Sigmoid colon (tissue), 7 donors: Measurements from ENCODE around the gene OR2AE1. TPM values are rescaled to one million over a fixed set of nuclear protein-coding genes. Genes with fewer than 3 reads are reported as not detected.

ENCODE experiments used
- DNase-seq: peaks from one replicate; pipeline ENCODE4 v3.0.0-alpha.2; 2019
- H3K27ac ChIP-seq, 4 donors: fragments of 200-600 bp; sonication (generic); one replicate each; pipeline ENCODE4 v1.5.1; 2016 to 2019; ENCODE audit warnings: mild to moderate bottlenecking in 1 of 4
- H3K27me3 ChIP-seq, 3 donors: fragments of 200-600 bp; sonication (generic); one replicate each; pipeline ENCODE4 v1.5.1; 2019; ENCODE audit warnings: mild to moderate bottlenecking in 1 of 3
- H3K36me3 ChIP-seq, 4 donors: fragments of 200-600 bp; sonication (generic); one replicate each; pipeline ENCODE4 v1.5.1; 2016 to 2019
- H3K4me1 ChIP-seq, 4 donors: fragments of 200-600 bp; sonication (generic); one replicate each; pipeline ENCODE4 v1.5.1; 2017 to 2019
- H3K4me3 ChIP-seq, 4 donors: fragments of 200-600 bp; sonication (generic); one replicate each; pipeline ENCODE4 v1.5.1; 2017 to 2019; ENCODE audit warnings: mild to moderate bottlenecking in 2 of 4, moderate library complexity in 1 of 4
- H3K9me3 ChIP-seq, 4 donors: fragments of 200-600 bp in 3 of 4; sonication (generic) in 3 of 4; one replicate each; pipeline versions ENCODE4 v1.5.1 to v1.6.1; 2013 to 2019
- EP300 ChIP-seq, 4 donors: sonication (generic); formaldehyde crosslinking; IDR thresholded peaks; one replicate each; pipeline ENCODE4 v1.6.1; 2017; ENCODE audit warnings: antibody characterized with exemption in 4 of 4
- POLR2A ChIP-seq, 2 donors: fragments of 450-650 bp; IDR thresholded peaks; one replicate each; pipeline ENCODE4 v1.6.1; 2016; ENCODE audit warnings: antibody characterized with exemption in 2 of 2, mild to moderate bottlenecking in 2 of 2, moderate library complexity in 2 of 2
- POLR2AphosphoS5 ChIP-seq, 4 donors: sonication (generic); formaldehyde crosslinking; IDR thresholded peaks; one replicate each; pipeline ENCODE4 v1.6.1; 2017; ENCODE audit warnings: antibody characterized with exemption in 4 of 4
- WGBS, 2 donors: extraction: QIAGEN DNeasy Blood & Tissue Kit; methylation state at CpG; one replicate each; pipeline ENCODE4 v1.1.7; 2013; 5-methylcytosine and 5-hydroxymethylcytosine counted together
- intact Hi-C: fragments of 100-400 bp; cut with DNase I; formaldehyde crosslinking; loops from one replicate; pipeline ENCODE4 v1.15.1; 2023
- polyA plus RNA-seq, 3 donors: library from polyadenylated mRNA; stranded (reverse); fragments of 200-250 nt; gene quantifications; one replicate each; pipeline ENCODE4 v1.2.3, GENCODE V29; 2013
- total RNA-seq, 4 donors: library from RNA; depleted of rRNA; stranded (reverse); fragments of >200 nt; gene quantifications; one replicate each; pipeline ENCODE4 v1.1.0, GENCODE V29; 2016
- TF ChIP-seq, protein P1 (sequence below), 4 experiments: fragments of 450-650 bp in 3 of 4; fragments of 200-600 bp in 1 of 4; IDR thresholded peaks; one replicate each; pipeline ENCODE4 v1.5.1; 2016 to 2019; ENCODE audit warnings: antibody characterized with exemption in 4 of 4, mild to moderate bottlenecking in 3 of 4, moderate library complexity in 2 of 4
- donor health status: healthy with polysubstance abuse.
- donor health status: Bipolar disorder and iron deficiency.
- donor health status: healthy.

Gene OR2AE1, protein sequence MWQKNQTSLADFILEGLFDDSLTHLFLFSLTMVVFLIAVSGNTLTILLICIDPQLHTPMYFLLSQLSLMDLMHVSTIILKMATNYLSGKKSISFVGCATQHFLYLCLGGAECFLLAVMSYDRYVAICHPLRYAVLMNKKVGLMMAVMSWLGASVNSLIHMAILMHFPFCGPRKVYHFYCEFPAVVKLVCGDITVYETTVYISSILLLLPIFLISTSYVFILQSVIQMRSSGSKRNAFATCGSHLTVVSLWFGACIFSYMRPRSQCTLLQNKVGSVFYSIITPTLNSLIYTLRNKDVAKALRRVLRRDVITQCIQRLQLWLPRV
- total RNA-seq (not detected), polyA plus RNA-seq (under 1 TPM in 1 of 3 donors, not detected in 2; 0.06 TPM)

DNA sequence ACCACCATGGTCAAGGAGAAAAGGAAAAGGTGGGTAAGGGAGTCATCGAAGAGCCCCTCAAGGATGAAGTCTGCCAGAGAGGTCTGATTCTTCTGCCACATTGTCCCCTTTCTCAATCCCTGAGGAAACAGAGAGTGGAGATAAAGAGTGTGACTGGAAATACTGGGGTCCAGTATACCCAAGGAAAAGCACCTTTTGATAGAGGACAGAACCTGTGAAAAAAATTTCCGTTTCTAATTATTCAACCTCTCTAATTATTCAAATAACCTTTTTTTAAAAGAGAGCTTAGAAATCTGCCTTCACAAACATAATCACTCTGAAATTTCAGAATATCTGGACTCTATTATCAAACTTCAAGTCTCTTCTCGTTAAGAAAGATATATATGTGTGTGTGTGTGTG, at the start of gene OR2AE1:
TSS of gene OR2AE1 (minus strand) at position 101 of the 400 bp plus-strand sequence. CDS start at position 101, 0 bp downstream.
- TF ChIP-seq POLR2A (IDR thresholded peaks at IDR 0.05): no peak
- TF ChIP-seq, protein P1, sequence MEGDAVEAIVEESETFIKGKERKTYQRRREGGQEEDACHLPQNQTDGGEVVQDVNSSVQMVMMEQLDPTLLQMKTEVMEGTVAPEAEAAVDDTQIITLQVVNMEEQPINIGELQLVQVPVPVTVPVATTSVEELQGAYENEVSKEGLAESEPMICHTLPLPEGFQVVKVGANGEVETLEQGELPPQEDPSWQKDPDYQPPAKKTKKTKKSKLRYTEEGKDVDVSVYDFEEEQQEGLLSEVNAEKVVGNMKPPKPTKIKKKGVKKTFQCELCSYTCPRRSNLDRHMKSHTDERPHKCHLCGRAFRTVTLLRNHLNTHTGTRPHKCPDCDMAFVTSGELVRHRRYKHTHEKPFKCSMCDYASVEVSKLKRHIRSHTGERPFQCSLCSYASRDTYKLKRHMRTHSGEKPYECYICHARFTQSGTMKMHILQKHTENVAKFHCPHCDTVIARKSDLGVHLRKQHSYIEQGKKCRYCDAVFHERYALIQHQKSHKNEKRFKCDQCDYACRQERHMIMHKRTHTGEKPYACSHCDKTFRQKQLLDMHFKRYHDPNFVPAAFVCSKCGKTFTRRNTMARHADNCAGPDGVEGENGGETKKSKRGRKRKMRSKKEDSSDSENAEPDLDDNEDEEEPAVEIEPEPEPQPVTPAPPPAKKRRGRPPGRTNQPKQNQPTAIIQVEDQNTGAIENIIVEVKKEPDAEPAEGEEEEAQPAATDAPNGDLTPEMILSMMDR (IDR thresholded peaks at IDR 0.05): no peak
- TF ChIP-seq EP300 (IDR thresholded peaks at IDR 0.05): no peak
- TF ChIP-seq POLR2AphosphoS5 (IDR thresholded peaks at IDR 0.05): no peak
- no peaks in the 10 kb centered on the region for H3K9me3 ChIP-seq
- H3K36me3 ChIP-seq: no peaks in the 10 kb centered on the region
- 86 to 89% methylated on average over 3 of the region's 3 CpGs for WGBS, 2 donors
- no peaks in the 10 kb centered on the region for H3K27me3 ChIP-seq
- no peaks in the 10 kb centered on the region for H3K4me1 ChIP-seq
- no peak for DNase-seq
- H3K27ac ChIP-seq: no peak within 1 kb of the TSS
- no peak within 1 kb of the TSS for H3K4me3 ChIP-seq
- intact Hi-C loops: no loop called here

DNA sequence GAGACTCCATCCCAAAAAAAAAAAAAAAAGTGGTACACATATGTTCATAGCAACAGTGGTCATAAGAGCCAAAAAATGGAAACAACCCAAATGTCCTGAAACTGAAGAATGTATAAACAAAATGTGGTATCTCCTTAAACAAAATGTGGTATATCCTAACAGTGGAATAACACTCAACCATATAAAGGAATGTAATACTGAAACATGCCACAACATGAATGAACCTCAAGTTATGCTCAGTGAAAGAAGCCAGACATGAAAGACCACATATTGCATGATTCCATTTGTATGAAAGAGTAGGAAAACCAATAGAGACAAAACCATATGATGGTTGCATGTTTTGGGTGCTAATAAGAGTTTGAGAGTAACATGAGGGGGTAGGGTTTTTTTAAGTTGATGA, 49.5 kb upstream of the OR2AE1 start:
- DNase-seq: no peak
- no peak for TF ChIP-seq EP300 (IDR thresholded peaks at IDR 0.05)
- TF ChIP-seq POLR2AphosphoS5 (IDR thresholded peaks at IDR 0.05): no peak
- TF ChIP-seq, protein P1 (IDR thresholded peaks at IDR 0.05): no peak
- TF ChIP-seq POLR2A (IDR thresholded peaks at IDR 0.05): no peak
- peaks cover 0 to 13% (median 0%) of the 10 kb centered on the region in 4 donors for H3K4me1 ChIP-seq
- H3K36me3 ChIP-seq: no peaks in the 10 kb centered on the region
- no peaks in the 10 kb centered on the region for H3K9me3 ChIP-seq
- no peaks in the 10 kb centered on the region for H3K27me3 ChIP-seq
- intact Hi-C loops: no loop called here
- no peak overlapping the region for H3K27ac ChIP-seq
- H3K4me3 ChIP-seq: no peak overlapping the region

DNA sequence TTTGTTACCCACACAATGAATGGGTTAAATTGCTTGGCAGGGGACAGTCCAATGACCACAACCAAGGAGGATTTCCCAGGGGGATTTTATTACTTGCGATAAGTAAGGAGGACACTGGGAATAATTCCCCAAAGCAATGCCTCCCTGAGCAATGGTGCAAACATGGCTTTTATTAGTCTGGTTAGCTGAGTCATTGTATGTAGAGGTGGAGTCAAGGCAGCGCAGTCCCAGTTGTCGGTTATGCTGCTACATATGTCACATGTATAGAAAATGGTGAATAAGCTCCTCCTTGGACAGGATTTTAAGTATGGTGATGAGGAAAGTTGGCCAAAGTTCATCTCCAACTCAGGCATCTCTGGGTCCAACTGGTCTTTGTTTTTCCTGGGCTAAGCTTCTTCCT, 46.4 kb upstream of the OR2AE1 start:
- no peak for DNase-seq
- 89 to 91% methylated on average over 3 of the region's 3 CpGs for WGBS, 2 donors
- Histone ChIP-seq H3K27me3 (no peaks in the 10 kb centered on the region), H3K36me3 (no peaks in the 10 kb centered on the region), H3K4me1 (peaks cover 0 to 19% (median 14%) of the 10 kb centered on the region in 4 donors), H3K4me3 (no peak overlapping the region), H3K9me3 (no peaks in the 10 kb centered on the region), H3K27ac (no peak overlapping the region)
- TF ChIP-seq, protein P1 (IDR thresholded peaks at IDR 0.05): no peak
- TF ChIP-seq POLR2AphosphoS5 (IDR thresholded peaks at IDR 0.05): no peak
- TF ChIP-seq POLR2A (IDR thresholded peaks at IDR 0.05): no peak
- no peak for TF ChIP-seq EP300 (IDR thresholded peaks at IDR 0.05)
- intact Hi-C loops: no loop called here

DNA sequence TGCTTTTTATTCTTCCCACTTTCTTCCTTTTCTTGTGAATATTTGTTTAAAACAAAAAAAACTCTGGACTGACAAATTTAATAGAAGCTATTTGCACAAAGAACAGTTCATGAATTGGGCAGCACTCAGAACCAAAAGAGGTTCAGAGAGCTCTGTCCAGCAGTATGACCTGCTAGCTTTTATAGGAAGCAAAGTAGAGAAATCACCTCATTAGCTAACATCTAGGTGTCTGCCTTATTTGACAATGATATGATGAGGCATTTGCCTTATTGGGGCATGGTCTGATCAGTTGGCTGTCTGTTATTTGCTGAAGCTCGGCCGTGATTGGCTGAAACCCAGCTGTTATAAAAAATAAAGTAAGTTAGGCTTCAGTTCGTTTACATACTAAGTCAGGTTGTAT, 43.3 kb upstream of the OR2AE1 start:
- intact Hi-C loops: no loop called here
- Histone ChIP-seq H3K27me3 (no peaks in the 10 kb centered on the region), H3K27ac (peak overlapping the region; percentile 97 to 99 (median 98)), H3K9me3 (no peaks in the 10 kb centered on the region), H3K36me3 (peaks cover 0 to 12% (median 4%) of the 10 kb centered on the region in 4 donors), H3K4me3 (peak overlapping the region; percentile 89 to 99 (median 94)), H3K4me1 (peaks cover 0 to 44% (median 41%) of the 10 kb centered on the region in 4 donors)
- no peak for TF ChIP-seq POLR2AphosphoS5 (IDR thresholded peaks at IDR 0.05)
- WGBS, 2 donors: 47 to 96% methylated on average over 3 of the region's 3 CpGs
- no peak for DNase-seq

DNA sequence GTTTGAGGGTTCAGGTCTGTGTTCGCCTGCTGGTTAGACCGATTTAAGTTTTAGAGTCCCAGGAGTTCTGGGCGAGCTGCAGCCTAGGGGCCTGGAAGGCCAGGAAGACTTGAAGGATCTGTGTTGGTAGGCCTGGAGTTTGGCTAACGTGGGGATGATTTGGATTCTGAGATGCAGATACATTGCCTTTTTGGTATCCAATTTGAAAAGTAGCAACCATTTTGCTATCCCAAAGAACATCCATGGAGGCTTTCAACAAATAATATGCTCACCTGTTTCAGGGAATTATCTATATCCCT, 42.9 kb upstream of the OR2AE1 start:
- Histone ChIP-seq H3K36me3 (peaks cover 0 to 16% (median 4%) of the 10 kb centered on the region in 4 donors), H3K27ac (peak overlapping the region; percentile 97 to 99 (median 98)), H3K27me3 (no peaks in the 10 kb centered on the region), H3K4me1 (peaks cover 0 to 44% (median 41%) of the 10 kb centered on the region in 4 donors), H3K4me3 (peak overlapping the region; percentile 89 to 99 (median 94)), H3K9me3 (no peaks in the 10 kb centered on the region)
- no peak for TF ChIP-seq EP300 (IDR thresholded peaks at IDR 0.05)
- no peak for TF ChIP-seq POLR2A (IDR thresholded peaks at IDR 0.05)
- TF ChIP-seq, protein P1 (IDR thresholded peaks at IDR 0.05): no peak
- no peak for TF ChIP-seq POLR2AphosphoS5 (IDR thresholded peaks at IDR 0.05)
- intact Hi-C loops: loop anchor here (5.0 to 10.0 kb wide), 2 partner anchors 165 to 208 kb away; partner anchors contain the start of genes COPS6, MBLAC1 and ZNF3
- 39 to 42% methylated on average over 4 of the region's 4 CpGs for WGBS, 2 donors
- DNase-seq: no peak
